Stimulated activated CD8-positive, alpha-beta memory T cell treated with anti-CD3 and anti-CD28 coated beads, Interleukin-15, amount 100 ng/mL, for 4 hours (primary cell): Measurements from ENCODE around the gene MFAP1.

Source experiments
- DNase-seq, 2 donors: peaks; one replicate each; pipeline ENCODE4 v3.0.0-alpha.2; 2020; ENCODE audit warnings: low read depth in 2 of 2

The MFAP1 gene

DNA sequence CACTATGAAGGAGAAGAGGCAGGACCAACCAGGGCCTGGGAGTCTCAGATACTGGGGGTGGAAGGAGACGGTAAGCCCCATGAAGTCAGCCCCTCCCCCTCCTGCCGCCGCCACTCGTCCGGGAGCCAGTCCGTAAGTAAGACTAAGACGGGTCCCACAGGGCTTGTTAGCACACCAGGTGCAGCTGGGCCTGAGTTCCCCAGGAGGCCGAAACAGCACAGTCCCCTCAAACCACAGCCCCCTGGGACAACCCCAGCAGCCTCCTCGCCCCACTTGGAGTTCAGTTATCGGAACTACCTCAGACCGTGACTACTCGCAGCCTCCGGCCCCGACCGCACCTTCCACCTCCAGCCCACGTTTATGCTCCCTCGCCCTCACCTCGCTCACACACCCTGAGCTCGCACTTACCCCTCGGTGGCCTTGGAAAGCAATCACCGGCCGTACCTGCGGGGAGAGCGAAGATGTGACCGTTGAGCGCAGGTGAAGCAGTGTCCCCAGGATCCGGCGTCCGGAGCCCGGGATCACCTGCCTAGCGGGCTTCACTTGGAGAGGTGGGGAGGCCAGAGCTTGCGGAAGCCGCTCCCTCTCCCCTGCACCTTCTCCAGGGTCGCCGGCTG, 48.3 kb downstream of the MFAP1 start:
- no peak for DNase-seq

DNA sequence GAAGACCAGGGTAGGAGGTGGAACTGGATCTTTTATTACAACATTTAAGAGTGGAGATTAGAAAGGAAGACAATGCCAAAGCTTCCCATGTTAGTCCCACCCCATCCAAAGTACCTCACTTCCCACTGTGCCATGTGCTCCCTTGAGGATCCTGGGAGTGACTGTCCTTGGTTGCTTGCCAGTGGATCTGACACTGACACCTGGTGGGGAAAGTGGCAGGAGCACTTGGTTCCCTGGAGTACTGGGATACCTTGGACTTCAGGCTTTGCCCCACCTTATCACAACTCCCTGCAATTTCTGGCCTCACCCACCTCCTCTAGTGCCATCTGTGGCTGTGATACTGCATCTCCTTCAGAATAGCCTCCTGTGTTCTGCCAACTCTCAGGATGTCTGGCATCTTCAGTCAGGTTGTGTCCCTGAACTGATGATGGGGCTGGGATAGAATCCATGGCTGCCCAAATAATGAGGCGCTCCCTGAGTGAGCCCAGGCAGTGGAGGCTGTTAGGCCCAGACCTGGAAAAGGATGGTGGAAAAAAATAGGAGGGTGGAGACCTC, 49.0 kb downstream of the MFAP1 start:
- no peak for DNase-seq

DNA sequence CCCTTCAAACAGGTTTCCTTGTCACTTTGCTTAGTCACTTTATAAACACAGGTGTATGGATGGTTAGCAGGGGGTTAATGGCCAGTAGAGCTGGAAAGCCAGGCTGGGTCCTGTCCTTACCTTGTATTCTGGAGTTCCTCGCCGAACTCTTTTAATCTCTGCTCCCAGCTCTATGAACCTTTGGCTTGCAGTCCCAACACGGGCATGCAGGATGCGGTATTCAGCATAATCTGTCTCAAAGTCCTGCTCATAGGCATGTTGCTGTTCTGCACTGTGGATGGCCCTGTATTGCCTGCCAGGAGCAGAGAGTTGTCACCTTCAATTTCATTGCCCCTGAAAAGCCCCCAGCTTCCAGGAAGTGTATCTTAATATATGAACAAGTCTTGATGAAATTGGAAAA, 50.4 kb downstream of the MFAP1 start:
- DNase-seq: no peak

DNA sequence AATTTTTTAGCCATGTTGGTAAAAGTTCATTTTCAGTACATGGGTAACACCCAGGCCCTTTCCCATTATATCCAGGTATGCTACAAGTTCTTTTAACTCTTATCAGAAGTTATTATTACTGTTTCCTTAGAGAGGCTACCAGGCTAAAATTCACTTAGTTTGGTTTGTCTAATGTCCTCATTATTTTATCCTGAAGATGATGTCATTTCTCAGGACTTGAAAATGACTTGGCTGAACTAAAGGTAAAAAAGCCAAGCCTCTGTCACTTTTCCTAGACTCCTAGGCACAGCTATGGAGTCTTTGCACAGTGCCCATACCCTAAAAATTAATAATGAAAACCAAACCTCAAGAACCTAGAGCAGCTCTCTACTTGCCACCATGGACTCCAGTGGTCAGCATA, 51.9 kb downstream of the MFAP1 start:
- no peak for DNase-seq

DNA sequence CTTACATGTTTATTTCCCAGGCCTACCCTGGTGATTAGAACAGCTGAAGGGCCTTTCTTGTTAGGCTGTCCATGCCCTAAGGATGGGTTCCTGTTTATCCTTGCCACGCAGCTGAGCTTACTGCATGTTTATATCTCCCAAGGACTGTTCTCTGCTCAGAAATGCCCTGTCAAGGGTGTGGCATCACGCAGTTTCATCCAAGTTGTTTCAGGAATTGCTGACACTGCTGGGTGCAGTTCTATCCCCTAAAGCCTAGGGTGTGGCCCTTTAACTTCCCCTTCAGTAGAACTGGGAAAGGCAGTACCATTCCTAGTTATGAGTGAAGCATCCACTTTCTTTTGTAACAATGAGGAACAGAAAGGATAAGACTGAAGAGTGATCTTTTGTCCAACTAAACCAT, 52.7 kb downstream of the MFAP1 start:
- no peak for DNase-seq

DNA sequence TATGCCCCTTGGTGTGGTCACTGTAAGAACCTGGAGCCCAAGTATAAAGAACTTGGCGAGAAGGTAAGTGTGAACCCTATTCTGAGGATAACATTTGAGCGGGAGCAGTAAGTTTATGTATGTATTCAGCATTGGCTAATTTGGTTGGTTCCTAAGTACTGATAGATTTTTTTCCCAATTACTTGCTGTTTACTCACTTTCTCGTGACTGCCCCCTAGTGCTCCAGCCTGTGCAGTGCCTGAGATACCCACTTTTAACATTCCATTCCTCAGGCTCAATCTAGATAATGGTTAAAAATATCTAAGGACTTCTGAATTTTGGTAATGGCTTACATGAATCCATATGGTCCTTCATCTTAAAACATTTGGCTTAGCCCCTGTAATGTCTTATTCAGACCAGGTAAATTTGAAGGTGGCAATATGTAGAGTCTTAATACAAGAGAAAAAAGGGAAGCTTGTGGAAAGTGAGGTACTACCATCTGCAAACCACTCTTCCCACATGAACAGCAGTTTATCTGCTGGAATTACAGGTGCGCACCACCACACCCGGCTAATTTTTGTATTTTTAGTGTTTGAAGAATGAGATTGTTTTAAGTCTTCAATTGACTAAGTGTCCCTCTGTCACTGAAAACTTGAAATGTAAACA, 54.8 kb downstream of the MFAP1 start:
- DNase-seq: no peak

DNA sequence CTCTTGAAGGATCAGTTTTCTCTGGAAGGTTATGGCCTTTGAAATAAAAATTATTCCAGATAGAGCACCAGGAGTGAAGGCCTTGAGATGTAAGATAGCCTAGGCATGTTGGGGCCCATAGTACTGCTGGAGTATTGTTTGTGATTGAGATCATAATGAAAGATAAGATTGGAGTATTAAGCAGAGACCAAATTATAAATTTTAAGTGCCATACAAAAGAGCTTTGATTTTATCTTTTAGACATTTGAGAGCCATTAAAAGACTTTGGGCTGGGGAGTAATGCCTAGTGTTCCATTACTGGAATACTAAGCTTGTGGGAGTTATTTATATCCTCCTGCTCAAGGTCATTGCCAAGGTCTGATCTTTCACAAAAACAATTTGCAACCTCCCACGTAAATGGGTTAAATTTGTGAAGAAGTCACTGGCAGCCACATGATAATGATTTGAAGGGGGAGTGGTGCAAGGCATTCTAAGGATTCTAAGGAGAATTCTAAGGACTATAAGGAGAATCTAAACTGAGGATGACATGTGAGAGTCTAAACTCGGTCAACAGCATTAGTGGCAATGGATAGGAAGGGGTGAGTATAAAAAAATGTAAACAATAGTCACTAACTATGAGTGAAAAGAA, 60.6 kb downstream of the MFAP1 start:
- DNase-seq: no peak

DNA sequence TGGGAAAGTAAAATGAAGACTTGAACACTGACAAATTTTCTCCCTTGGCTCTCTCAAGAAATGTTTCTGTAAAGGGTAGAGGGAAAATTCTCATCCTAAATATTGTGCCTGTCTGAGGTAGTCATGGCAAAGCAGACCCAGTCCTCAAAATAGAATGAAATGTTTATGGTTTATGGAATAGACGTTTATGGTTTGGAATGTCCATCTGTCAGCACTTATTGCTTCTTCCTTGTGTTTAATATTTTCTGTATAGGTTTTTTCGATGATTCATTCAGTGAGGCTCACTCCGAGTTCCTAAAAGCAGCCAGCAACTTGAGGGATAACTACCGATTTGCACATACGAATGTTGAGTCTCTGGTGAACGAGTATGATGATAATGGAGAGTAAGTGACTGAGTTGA, 61.7 kb downstream of the MFAP1 start:
- DNase-seq: no peak
